ENCODE results near the gene RPL27A.

- TF ChIP-seq CTCF (IDR thresholded peaks at IDR 0.05) = no peak
- no peak for TF ChIP-seq ZFX (IDR thresholded peaks at IDR 0.05; ENCODE audit: borderline replicate concordance)
Measured at GRCh38 chr11:8701891-8702597, 19.5 kb downstream of the RPL27A start.

All from 22Rv1 (cell line).